Dedifferentiated amniotic fluid mesenchymal stem cell (primary cell): Measurements from ENCODE around the gene IP6K3.
A peak's percentile ranks its signal among the peaks of the same experiment; 100 is the strongest.

Source experiments
- DNase-seq: peaks from one replicate; pipeline ENCODE4 v3.0.0-alpha.2; 2016; ENCODE audit errors: extremely low spot score

Gene IP6K3

DNA sequence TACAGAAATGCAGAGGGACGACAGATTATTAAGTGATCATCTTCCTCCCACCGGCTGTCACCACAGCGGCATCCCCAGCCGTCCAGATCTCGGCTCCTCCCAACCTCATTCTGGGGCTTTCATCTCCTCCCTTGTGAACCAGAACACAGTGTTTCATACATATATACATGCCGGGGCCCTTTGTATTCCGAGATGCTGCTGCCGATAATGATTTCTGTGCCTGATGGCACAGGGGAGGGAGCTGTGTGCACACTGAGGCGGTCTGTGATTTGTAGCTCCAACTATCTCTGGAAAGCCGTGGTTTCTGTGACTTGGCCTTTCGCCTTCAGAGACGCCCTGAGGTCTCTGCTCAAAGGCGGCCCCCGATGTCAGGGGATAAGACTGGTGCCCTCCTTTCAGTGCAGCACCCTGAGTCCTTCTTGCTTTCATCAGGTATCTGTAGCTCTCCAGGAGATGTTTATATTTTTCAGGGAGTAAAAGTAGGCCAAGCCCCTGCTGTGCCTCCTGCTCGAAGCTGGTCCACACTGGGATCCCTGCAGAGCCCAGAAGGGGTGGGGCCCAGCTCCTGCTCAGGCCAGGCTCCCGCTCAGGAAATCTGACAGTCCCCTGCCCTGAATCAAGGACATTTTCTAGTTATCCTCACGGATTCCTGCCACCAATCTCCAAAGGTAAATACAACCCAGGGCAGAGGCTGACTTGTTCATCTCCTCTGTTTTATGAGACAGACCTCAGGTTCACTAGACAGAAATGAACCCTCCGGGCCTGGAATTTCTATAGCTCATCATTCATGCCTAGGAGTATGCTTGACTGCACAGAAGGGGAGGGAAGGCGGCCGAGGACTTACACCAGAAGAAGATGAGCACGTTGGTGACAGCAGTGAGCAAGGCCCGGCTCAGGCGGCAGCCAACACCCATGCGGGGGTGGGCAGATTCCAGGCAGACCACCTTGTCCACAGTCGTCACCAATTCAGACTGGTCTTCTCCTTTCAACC is 31.0 kb upstream of the IP6K3 start:
- DNase-seq: no peak

DNA sequence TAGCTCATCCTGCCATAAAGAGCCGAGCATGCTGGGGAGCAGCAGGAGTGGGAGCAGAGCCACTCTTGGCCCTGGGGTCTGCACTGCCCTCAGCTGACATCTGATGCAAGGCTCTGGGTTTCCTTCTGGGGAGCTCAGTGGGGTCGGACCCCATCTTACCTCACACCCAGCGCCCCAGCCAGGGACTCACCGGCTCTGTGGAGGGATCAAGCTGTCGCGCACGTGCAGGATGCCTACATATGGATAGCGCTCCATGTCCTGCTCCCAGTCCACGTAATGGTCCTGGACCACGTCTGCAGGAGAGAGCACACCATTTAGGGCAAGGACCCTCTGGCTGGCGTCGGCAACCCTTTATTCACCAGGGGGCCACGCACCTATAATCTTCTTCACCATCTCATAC is 30.1 kb upstream of the IP6K3 start:
- DNase-seq: no peak

DNA sequence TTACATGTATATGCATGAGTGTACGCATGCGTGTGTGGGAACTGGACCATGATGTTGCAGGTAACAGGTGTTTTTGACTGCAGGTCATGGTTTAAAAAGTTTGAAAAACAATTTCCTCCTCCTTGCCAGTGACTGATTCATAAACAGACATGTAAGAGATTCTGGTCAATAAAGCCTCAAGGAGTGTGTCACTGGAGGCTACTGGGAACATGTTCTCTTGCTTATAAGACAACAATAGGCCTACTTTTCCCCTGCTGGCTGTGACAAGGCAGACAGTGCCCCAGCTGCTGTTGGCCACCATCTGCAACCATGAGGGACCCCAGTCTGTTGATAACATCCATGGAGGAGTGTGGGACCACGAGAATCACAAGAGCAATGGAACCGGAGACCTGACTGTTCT is 29.5 kb upstream of the IP6K3 start:
- no peak for DNase-seq

DNA sequence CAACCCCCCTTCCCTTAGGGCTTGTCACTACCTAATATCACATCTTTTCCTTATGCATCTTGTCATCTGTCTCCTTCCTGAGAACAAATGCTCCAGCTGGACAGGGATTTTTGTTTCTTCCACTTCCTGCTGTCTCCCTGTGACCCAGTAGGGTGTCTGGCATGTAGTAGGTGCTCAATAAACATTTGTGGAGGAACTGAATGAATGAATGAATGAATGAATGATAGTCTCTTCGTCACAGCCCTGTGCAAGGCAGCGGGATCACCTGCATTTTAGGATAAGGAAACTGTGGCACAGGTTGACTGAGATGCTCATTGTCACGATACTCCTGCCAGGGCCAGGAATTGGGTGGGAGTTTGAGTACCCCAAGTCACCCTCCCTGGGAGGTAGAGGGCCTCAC is 28.1 kb upstream of the IP6K3 start:
- DNase-seq: no peak

DNA sequence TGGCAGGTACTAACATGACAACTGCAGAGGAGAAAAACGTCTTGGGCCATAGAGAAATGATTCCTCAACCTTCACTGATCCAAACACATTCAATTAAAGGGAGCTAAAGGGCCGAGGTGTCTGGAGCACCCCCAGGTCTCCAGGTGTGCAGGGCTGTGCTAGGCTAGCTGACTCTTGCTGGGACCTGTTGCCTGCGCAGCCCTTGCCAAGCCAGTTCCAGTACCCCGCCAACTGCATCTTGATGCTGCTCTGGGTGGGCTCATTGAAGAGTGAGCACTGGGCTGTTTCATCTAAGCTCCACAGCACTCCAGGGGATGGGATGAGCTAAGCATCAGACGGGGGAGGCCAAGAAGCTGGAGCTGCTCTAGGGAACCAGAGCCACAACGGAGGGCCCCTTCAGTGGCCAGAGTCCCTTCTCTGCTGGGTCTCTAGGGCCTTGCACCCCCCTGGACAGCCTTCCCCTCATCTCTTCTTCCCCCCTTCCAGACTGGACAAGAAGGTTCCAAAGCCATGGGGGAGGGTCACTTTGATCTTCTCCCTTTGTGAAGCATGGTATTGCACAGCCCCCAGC is 26.3 kb upstream of the IP6K3 start:
- DNase-seq: no peak

DNA sequence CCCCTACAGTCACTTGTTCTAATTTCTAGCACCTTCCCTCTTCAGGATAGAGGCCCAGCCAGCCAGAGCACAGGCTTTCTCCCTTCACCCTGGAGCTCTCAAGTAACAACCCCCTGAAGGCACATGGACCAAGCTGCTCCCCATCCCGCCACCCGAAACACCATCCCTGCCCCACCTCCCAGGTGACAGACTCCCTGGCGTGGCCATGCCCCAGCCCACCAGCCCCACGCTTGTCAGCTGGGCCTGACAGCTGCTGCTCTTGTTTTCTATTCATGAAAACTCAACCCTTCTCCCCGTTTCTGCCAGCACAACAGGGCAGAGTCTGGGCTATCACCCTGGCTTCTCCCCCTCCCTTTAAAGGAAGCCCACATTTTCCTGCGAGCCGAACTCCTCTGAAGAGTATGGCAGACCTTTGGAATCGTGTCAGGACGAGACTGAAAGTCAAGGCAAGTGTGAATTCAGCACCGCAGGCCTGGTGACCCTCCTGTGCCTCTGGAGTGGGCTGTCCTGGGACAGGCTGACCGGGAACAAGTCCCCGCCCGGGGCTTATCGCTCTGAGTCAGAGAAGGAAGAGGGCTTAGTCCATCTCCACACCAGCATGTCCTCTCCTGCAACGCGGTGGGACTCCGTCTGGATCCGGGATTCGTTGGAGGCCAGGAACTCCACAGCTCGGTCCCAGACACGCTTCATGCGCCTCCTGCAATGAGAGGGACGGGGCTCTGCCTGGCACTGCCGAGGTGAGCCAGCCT is 25.6 kb upstream of the IP6K3 start:
- DNase-seq: no peak

DNA sequence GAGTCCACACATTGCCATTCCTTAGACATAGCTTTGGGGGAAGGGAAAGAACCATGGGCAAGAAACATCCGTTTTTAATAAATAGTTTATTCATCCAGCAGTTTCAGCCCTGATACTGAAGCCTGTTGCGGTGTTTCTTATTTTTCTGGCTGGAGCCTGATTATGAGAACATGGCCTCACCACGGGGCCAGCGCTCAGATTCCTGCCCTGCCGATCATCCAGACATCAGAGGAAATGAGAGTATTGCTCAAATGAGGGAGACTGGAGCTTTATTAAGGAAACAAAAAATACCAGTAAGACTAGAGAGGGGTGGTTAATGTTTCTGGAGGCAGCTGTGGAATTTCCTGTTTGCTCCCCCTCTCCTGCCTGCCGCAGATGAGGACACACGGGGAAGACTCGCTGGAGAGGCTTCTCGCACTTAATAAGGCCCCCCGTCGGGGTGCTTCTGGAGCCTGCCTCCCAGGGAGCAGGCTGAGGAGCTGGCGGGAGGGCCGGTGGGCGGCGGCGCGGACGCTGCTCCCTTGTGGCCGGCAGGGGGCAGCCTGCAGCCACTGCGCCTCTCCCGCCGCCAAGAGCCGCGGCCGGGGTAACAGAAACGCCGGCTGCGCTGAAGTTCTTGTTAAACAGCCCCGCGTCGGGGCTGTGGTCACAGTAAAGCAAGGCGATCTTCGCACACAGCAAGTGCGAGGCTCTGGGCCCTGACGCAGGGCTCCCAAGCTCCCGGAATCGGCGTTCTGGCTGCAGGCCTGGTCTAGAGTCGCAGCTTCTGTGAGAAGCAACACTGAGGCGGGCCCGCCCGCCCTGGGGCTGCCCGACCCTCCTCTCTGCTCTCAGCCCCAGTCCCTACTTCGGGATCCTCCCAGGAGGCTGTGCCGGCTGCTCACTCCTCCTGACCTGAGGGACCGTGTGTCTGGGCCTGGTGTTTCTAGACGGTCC is 24.7 kb upstream of the IP6K3 start:
- peak; percentile 65 for DNase-seq

DNA sequence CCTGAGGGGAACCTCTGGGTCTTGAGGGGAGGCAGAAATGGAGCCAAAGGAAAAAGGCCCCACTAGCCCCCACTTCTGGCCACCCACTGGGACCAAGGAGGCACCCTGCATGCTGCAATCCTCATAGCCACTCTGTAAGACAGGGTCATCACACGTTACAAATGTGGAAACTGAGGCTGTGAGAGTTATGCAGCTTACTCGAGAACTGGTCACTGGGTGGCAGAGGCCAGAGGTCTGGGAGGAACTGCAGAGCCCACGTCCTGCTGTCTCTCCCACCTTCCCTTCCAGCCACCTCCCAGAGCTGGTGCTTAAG is 24.1 kb upstream of the IP6K3 start:
- no peak for DNase-seq

DNA sequence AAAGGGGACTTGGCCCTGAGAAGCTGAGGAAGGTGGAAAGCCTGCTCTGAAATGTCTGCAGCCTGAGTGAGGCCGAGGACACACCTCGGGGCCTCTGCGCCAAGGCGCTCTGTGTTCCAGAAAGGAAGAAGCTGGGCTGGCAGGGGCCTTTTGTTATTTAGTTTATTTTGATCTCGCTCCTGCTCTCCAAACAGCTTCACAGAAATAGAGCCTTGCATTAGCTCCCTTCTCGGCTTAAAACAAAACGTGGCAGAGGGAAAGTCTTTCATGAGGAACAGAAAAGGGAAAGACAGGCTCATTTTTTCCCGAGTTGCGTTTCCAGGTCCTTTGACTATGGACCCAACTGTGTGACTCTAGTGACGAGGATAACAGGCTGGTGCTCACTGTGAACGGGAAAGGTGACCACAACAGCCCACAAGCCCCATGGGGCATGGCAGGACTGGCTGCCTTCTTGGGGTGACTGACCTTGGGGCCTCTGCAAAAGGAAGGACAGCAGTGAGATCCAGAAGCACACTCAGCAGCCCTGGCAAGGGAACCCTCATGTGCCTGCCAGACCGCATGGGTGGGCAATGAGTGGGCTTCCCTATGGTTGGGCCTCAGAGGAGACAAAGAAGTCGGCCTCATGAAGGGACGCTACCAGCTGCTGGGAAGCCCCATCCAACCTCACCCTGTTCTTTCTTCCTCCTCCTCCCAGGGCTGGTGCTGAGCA is 23.6 kb upstream of the IP6K3 start:
- DNase-seq: no peak

DNA sequence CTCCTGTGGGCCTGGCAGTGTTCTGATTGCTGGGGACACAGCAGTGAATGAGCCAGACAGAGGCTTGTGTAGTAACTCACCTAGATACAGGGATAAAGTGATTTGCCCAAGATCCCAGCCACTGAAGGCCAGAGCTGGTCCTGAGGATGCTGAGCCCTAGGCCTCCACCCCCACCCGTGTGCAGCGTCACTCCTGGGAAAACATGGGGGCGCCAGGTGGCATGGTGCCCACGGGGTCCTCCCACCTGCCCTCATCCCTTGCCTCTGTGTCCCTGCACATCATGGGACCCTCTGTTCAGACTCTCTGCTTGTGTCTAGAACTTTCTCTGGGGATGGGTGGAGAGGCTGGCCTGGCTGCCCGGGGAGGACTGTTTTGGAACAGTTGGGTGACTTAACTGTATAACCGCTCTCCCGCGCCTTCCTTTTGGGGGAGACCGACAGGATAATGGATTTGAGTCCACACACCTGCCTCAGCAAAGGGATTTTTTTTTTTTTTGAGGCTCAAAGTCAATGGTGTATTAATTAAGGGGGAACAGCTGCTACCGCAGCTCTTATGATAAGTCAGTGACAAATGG is 22.6 kb upstream of the IP6K3 start:
- no peak for DNase-seq

DNA sequence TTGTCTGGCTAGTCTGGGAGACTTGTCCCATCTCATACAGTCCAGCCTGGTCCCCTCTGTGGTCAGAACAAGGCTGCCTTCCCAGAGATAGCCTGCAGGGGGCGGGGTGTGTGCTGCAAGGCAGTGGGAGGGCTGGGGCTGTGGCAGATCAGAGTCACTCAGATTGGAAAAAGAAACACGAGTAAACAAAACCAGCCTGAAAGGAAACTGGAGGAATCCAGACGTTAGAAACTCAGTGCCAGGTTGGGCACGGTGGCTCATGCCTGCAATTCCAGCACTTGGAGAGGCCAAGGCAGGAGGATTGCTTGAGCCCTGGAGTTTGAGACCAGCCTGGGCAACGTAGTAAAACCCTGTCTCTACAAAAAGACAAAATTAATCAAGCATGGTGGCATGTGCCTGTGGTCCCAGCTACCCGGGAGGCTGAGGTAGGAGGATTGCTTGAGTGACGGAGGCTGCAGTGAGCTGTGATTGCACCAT is 22.0 kb upstream of the IP6K3 start:
- peak; percentile 83 for DNase-seq

DNA sequence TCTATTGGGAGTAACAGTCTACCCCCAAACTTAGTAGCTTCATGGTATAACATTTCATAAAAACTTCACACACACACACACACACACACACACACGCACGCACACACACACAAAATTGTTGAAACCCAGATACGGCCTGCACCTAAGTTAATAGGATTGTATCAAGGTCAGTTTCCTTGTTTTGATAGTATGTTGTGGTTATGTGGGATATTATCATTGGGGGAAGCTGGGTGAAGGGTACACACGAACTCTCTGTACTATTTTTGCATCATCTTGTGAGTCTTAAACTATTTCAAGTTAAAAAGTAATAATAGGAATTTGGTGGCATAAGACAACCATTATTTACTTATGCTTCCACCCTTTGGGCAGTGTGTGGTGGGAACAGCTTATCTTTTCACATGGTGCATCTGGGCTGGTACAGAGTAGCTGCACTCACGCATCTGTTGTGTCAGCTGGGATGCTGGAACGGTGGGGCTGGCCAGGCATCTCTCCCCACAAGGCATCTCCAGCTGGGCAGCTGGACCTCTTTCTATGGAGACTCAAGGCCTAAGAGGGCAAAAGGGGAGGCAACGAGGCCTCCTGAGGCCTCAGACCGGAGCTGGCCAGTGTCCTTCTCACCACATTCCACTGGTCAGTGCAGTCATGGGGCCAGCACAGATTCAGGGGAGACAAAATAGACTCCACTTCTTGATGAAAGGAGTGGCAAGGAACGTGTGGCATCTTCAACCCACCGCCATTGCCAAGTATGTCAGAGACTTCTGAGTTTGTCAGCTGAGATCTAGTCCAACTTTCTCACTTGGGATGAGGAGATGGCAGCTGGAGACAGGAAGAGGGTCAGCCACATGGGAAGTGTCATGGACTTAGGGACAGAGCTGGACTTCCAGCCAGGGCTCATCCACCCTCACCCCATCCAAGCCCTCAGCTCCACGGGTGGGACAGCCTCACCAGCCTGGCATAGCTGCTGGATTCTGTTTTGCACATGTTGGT is 20.5 kb upstream of the IP6K3 start:
- DNase-seq: no peak

DNA sequence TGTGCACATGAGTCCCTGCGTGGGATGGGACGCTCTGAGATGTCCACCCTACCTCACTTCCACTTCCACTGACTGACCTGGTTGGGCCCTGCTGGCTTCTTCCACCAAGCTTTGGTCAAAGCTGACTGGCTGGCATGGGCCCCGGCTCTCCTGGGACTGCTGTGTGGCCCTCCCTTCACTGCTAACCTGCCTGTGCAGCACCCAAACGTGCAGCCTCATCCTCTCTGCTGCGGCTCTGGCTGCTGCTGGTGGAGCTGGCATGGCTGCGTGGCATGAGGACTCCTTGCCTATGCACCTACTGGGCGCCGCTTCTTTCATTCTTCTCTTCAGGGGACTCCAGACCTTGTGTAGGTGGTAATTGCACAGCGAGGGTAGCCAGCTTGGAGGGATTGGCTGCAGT is 18.7 kb upstream of the IP6K3 start:
- no peak for DNase-seq

DNA sequence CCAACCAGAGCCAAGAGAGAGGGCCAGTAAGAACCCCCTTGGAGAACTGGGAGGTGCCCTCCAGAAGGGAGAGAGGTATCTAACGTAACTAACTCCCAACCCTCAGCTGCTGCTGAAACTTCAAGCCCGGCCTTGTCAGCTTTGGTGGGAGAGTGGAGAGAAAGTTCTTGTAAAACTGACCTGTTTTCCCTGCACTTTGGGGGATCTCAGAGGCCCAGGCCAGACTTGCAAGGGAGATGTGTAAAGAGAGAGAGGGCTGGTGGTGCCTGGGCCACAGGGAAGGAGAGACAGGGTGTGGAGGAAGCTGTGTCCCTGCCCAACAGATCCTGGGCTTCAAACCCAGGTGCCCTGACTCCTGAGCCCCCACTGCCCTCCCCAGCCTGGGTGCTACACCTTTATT is 17.3 kb upstream of the IP6K3 start:
- DNase-seq: no peak

DNA sequence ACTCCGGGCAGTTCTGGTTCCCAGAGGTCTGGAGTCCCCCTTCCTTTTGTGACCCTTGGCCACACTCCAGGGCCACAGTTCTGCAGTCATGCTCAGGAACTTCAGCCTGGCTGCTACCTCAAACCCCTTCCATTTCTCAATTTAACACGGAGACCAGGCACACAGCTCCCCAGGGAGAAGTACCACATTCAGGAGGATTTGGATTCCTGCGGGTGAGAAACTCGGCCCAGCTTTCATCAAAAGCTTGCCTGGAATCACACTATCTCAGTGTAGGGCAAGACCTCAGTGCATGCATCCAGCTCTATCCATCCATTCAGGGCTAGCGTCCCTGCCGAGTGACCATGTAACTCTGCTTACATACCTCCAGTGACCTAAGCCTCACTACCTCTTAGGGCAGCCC is 16.8 kb upstream of the IP6K3 start:
- DNase-seq: no peak

DNA sequence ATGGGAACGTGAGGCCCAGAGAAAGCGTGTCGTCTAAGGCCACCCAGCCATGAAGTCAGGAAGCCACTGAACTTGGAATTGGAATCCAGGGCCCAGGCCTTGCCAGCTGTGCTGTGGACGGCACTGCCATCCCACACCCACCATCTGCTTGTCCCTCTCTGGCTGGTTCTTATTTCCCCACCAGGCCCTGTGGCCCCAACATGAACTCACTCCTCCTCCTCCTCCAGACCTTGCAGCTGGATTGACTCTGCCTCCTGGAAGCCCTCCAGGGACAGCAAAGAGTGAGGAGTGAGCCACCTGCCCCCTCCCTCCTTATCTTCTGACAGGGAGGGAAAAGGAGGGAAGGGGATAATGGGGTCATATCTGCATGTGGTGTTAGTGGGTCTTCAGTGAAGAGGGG is 16.0 kb upstream of the IP6K3 start:
- DNase-seq: no peak

DNA sequence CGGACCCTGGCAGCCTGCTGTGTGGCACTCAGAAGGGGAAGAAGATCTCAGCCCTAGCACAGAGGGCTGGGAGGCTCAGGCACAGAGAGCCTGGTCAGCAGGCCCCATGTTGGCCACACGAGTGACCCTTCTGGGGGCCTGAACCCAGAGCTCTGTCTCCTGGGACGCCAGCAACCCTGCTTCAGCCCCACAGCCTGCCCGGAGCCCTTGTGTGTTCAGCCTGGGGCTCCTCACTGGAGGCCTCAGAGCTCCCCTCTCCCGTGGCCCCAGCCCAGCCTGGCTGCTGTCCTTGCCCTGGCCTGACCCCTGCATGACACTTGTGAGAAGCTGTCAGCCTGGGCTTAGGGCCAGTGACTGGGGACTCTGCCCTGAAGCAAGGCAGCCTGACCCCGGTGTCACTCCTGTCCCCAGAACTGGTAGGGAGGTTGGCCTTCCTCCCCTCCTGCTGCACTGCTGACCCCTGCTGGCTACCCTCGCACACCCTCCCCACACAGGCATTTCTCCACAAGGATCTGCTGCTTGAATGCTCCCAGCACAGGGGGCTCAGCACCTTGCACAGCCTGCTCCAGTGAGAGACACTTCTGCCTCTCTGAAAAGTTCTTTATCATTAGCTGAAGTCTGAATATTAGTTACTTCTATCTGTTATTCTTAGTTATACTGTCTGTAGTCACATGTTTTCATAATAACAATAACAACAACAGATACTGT is 15.4 kb upstream of the IP6K3 start:
- no peak for DNase-seq

DNA sequence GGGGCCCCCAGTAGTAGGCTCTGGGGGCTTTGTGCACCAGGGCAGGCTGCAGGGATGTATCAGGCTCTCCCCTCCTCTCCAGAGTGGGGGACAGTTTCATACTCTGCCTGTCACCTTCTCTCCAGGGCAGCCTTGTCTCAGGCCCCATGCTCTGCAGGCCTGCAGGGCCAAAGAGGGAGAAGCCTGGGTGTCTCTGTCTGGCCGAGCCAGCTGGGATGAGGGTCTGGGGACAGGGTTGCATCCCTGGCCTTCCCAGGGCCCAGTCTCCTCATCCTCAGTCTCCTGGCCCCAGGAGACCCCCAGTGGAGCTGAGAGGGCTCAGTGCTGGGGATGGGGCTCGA is 14.8 kb upstream of the IP6K3 start:
- DNase-seq: no peak
